Transverse colon (tissue), 4 donors: ENCODE data around the gene PIGC. TPM values are rescaled to one million over a fixed set of nuclear protein-coding genes. Genes with fewer than 3 reads are reported as not detected.

Experiments used
- DNase-seq: peaks from one replicate; pipeline ENCODE4 v3.0.0-alpha.2; 2019
- H3K27ac ChIP-seq, 4 donors: fragments of 200-600 bp; sonication (generic); 2 replicates each; pipeline ENCODE4 v1.5.1; 2016 to 2018; ENCODE audit warnings: inconsistent platforms in 4 of 4
- H3K27me3 ChIP-seq: fragments of 200-600 bp; sonication (generic); 2 replicates; pipeline ENCODE4 v1.5.1; 2017; ENCODE audit warnings: inconsistent platforms
- H3K36me3 ChIP-seq, 4 donors: fragments of 200-600 bp; sonication (generic); 2 replicates each; pipeline ENCODE4 v1.5.1; 2017 to 2019; ENCODE audit warnings: inconsistent platforms in 4 of 4
- H3K4me1 ChIP-seq, 4 donors: fragments of 200-600 bp; sonication (generic); 2 replicates each; pipeline ENCODE4 v1.5.1; 2017 to 2020; ENCODE audit warnings: inconsistent platforms in 4 of 4
- H3K4me3 ChIP-seq, 4 donors: fragments of 200-600 bp; sonication (generic); 1 replicate in 1 of 4; 2 replicates in 3 of 4; pipeline versions ENCODE4 v1.5.1 to v1.6.1; 2017 to 2019; ENCODE audit warnings: inconsistent platforms in 4 of 4
- H3K9me3 ChIP-seq, 2 donors: fragments of 200-600 bp; sonication (generic); 2 replicates each; pipeline ENCODE4 v1.5.1; 2017 to 2019; ENCODE audit warnings: inconsistent platforms in 2 of 2
- EP300 ChIP-seq: sonication (generic); formaldehyde crosslinking; IDR thresholded peaks from one replicate; pipeline ENCODE4 v1.6.1; 2017; ENCODE audit warnings: antibody characterized with exemption, low read depth
- POLR2A ChIP-seq: fragments of 450-650 bp; IDR thresholded peaks from one replicate; pipeline ENCODE4 v1.6.1; 2016; ENCODE audit warnings: antibody characterized with exemption, mild to moderate bottlenecking, moderate library complexity
- POLR2AphosphoS5 ChIP-seq, 3 donors: sonication (generic); formaldehyde crosslinking; IDR thresholded peaks; one replicate each; pipeline ENCODE4 v1.6.1; 2016; ENCODE audit warnings: antibody characterized with exemption in 3 of 3
- WGBS, 2 donors: methylation state at CpG; one replicate each; pipeline ENCODE4 v1.1.5; 2018; ENCODE audit warnings: low coverage in 1 of 2; 5-methylcytosine and 5-hydroxymethylcytosine counted together
- in situ Hi-C, 4 donors: fragments of 200-750 bp; cut with MboI; loops; one replicate each; pipeline versions ENCODE4 v1.15.0 to v1.15.1; 2017; ENCODE audit warnings: low sequenced_read_pairs in 3 of 4, low pct_ligation_motif_present in 1 of 4, low pct_unique_long_range_greater_than_20kb in 1 of 4
- intact Hi-C: fragments of 100-400 bp; cut with DNase I; formaldehyde crosslinking; loops from one replicate; pipeline ENCODE4 v1.15.1; 2023; ENCODE audit warnings: low total_unique reads
- total RNA-seq, 4 donors: library from RNA; depleted of rRNA; stranded (reverse); fragments of >200 nt; gene quantifications; one replicate each; pipeline ENCODE4 v1.1.0, GENCODE V29; 2016
- TF ChIP-seq, protein P1 (sequence below), 5 experiments: fragments of 200-600 bp in 3 of 5; fragments of 450-650 bp in 2 of 5; sonication (generic) in 3 of 5; IDR thresholded peaks; 1 replicate in 2 of 5; 2 replicates in 3 of 5; pipeline ENCODE4 v1.5.1; 2016 to 2017; ENCODE audit warnings: antibody characterized with exemption in 5 of 5, inconsistent platforms in 3 of 5, mild to moderate bottlenecking in 2 of 5, moderate library complexity in 1 of 5

The PIGC gene
- total RNA-seq, 4 donors from 2014 or later = 9.8 to 43.8 (median 22.8) TPM

DNA sequence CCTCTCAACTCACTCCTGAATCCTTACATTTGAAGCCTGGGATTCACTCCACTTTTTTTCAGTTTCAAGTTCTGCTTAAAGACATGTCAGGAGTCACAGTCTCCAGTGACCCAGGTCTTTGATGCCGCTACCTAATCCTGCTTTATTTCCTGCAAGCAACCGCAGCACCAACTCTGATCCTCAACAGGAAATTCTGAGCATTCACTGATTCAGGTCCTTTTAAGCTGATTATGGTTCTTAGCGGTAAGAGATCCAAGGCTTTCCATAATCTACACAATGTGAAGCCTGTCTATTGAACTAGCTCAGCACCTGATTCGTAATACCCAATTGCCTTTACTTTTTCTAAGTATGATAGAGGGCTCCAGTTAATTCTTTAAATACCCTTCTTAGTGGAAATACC is 43.7 kb upstream of the PIGC start:
- Histone ChIP-seq H3K4me3 (no peak overlapping the region), H3K27ac (no peak overlapping the region), H3K36me3 (no peaks in the 10 kb centered on the region), H3K4me1 (no peaks in the 10 kb centered on the region), H3K27me3 (no peaks in the 10 kb centered on the region), H3K9me3 (no peaks in the 10 kb centered on the region)
- WGBS, 2 donors = 83% methylated on average over 4 of the region's 4 CpGs; no CpG with 5 or more reads in 1 of the 2 donors
- no peak for TF ChIP-seq EP300
- TF ChIP-seq POLR2A = no peak
- TF ChIP-seq, protein P1, sequence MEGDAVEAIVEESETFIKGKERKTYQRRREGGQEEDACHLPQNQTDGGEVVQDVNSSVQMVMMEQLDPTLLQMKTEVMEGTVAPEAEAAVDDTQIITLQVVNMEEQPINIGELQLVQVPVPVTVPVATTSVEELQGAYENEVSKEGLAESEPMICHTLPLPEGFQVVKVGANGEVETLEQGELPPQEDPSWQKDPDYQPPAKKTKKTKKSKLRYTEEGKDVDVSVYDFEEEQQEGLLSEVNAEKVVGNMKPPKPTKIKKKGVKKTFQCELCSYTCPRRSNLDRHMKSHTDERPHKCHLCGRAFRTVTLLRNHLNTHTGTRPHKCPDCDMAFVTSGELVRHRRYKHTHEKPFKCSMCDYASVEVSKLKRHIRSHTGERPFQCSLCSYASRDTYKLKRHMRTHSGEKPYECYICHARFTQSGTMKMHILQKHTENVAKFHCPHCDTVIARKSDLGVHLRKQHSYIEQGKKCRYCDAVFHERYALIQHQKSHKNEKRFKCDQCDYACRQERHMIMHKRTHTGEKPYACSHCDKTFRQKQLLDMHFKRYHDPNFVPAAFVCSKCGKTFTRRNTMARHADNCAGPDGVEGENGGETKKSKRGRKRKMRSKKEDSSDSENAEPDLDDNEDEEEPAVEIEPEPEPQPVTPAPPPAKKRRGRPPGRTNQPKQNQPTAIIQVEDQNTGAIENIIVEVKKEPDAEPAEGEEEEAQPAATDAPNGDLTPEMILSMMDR (IDR thresholded peaks at IDR 0.05) = no peak
- TF ChIP-seq POLR2AphosphoS5 (IDR thresholded peaks at IDR 0.05) = no peak
- intact Hi-C loops (no loop called here), in situ Hi-C loops (no loop called here)
- DNase-seq = no peak

DNA sequence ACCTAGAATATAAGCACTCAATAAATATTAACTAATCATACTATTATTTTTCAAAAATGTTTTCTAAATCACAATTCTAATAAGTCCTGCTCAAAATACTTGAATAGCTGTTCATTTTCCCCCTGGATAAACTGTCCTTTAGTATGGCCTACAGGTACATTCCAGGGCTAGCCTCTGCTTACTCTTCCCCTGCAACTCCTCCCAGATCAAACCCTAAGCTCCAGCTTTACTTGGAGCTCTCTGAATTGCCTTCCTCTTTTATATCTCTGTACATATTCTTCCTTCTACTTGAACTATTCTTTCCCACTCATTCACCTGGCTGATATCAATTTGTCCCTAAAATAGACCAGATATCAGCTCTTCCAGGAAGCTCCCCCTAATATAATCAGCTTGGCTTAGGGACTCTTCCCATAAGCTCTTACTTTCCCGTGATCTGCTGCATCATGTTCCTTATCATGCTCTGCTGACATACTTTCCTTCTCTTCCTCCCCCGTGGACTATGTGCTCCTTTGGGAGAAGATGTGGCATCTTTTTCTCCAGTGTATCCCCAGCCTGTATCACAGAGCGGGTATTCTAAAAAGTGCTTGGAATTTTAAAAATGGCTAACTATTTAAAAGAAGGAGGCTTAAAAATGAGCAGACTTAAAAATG is 43.1 kb upstream of the PIGC start:
- intact Hi-C loops = no loop called here
- no peaks in the 10 kb centered on the region for H3K27me3 ChIP-seq
- H3K36me3 ChIP-seq = no peaks in the 10 kb centered on the region
- no peaks in the 10 kb centered on the region for H3K9me3 ChIP-seq
- in situ Hi-C loops = no loop called here
- TF ChIP-seq, protein P1 (IDR thresholded peaks at IDR 0.05) = no peak
- TF ChIP-seq POLR2AphosphoS5 (IDR thresholded peaks at IDR 0.05) (no peak), EP300 (no peak), POLR2A (no peak)
- H3K4me1 ChIP-seq = no peaks in the 10 kb centered on the region
- H3K27ac ChIP-seq = no peak overlapping the region
- 56 to 77% methylated on average over 3 of the region's 3 CpGs for WGBS, 2 donors
- DNase-seq = no peak
- no peak overlapping the region for H3K4me3 ChIP-seq

- H3K4me3 ChIP-seq = no peak overlapping the region
- no peaks in the 10 kb centered on the region for H3K4me1 ChIP-seq
- H3K36me3 ChIP-seq = no peaks in the 10 kb centered on the region
- in situ Hi-C loops (no loop called here), intact Hi-C loops (no loop called here)
- no peaks in the 10 kb centered on the region for H3K9me3 ChIP-seq
- H3K27ac ChIP-seq = no peak overlapping the region
- no peaks in the 10 kb centered on the region for H3K27me3 ChIP-seq
- DNase-seq = no peak
- TF ChIP-seq POLR2AphosphoS5 (IDR thresholded peaks at IDR 0.05) = no peak
- TF ChIP-seq EP300 = no peak
- TF ChIP-seq POLR2A = no peak
- TF ChIP-seq, protein P1 (IDR thresholded peaks at IDR 0.05) = no peak
- WGBS, 2 donors = 73 to 76% methylated on average over 4 to 5 of the region's 5 CpGs
Measured at GRCh38 chr1:172485626-172486025, 41.8 kb upstream of the PIGC start.

DNA sequence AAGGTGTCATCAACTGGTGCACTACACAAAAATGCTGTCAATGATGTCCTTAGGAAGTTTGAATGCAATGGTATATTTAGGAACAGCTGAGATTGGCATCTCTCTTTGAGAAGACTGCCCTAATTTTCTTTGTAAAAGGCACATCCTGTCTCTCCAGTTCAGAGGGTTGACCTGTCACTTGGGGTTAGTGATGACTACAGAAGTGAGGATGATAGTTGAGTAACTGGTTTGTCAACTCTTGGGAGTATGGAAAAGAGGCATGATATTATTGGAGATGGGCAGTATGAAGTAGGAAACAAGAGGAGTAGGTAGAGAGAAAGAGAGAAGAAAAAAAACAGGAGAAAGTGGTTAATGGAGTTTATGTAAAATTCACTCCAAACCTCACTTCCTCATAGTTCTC is 40.4 kb upstream of the PIGC start:
- H3K27me3 ChIP-seq = no peaks in the 10 kb centered on the region
- H3K4me1 ChIP-seq = no peaks in the 10 kb centered on the region
- intact Hi-C loops = no loop called here
- TF ChIP-seq EP300 = no peak
- no peak for TF ChIP-seq POLR2AphosphoS5 (IDR thresholded peaks at IDR 0.05)
- TF ChIP-seq, protein P1 (IDR thresholded peaks at IDR 0.05) = no peak
- TF ChIP-seq POLR2A = no peak
- no peaks in the 10 kb centered on the region for H3K36me3 ChIP-seq
- no peak for DNase-seq
- H3K9me3 ChIP-seq = no peaks in the 10 kb centered on the region
- in situ Hi-C loops = no loop called here
- H3K27ac ChIP-seq = no peak overlapping the region
- H3K4me3 ChIP-seq = no peak overlapping the region
